Esophagus muscularis mucosa (tissue), 4 donors: ENCODE measurements around the gene IPO11.

Experiments used
- CTCF ChIP-seq, 3 experiments: fragments of 200-600 bp in 2 of 3; fragments of 450-650 bp in 1 of 3; sonication (generic) in 2 of 3; IDR thresholded peaks; one replicate each; pipeline ENCODE4 v1.5.1; 2017 to 2019; ENCODE audit warnings: antibody characterized with exemption in 3 of 3, mild to moderate bottlenecking in 2 of 3, moderate library complexity in 1 of 3
- EP300 ChIP-seq: sonication (generic); formaldehyde crosslinking; IDR thresholded peaks from one replicate; pipeline ENCODE4 v1.6.1; 2017; ENCODE audit warnings: antibody characterized with exemption
- POLR2A ChIP-seq: fragments of 450-650 bp; IDR thresholded peaks from one replicate; pipeline ENCODE4 v1.6.1; 2017; ENCODE audit warnings: antibody characterized with exemption, moderate library complexity, mild to moderate bottlenecking, low read depth

GRCh38 chr5:62587737-62588136, 175.2 kb downstream of the IPO11 start:
- TF ChIP-seq CTCF (IDR thresholded peaks at IDR 0.05) (no peak), EP300 (no peak), POLR2A (no peak)
